Left ventricle myocardium inferior (tissue), 1 donor: ENCODE data around the gene RBM39. TPM values are rescaled to one million over a fixed set of nuclear protein-coding genes. Genes with fewer than 3 reads are reported as not detected.
"Not testable (repeated sequence)": the region's sequence is repeated elsewhere in the genome, so short reads cannot be mapped to it uniquely, and the experiment has no call there.

Source experiments
- DNase-seq: peaks from one replicate; pipeline ENCODE4 v3.0.0-alpha.2; 2020
- H3K27ac ChIP-seq: fragments of 200-600 bp; replicated peaks from 2 replicates; pipeline ENCODE4 v1.8.0; 2021
- H3K27me3 ChIP-seq: fragments of 200-600 bp; 2 replicates; pipeline ENCODE4 v1.8.0; 2021; ENCODE audit warnings: low read depth
- H3K36me3 ChIP-seq: fragments of 200-600 bp; 2 replicates; pipeline ENCODE4 v1.8.0; 2021
- H3K4me1 ChIP-seq: fragments of 200-600 bp; 2 replicates; pipeline ENCODE4 v1.8.0; 2021
- H3K4me3 ChIP-seq: fragments of 200-600 bp; 2 replicates; pipeline ENCODE4 v1.8.0; 2021; ENCODE audit warnings: mild to moderate bottlenecking, moderate library complexity
- H3K9me3 ChIP-seq: fragments of 200-600 bp; replicated peaks from 2 replicates; pipeline ENCODE4 v1.8.0; 2021
- CTCF ChIP-seq: fragments of 200-600 bp; IDR thresholded peaks from 2 replicates; pipeline ENCODE4 v1.8.0; 2021; ENCODE audit warnings: antibody characterized with exemption, mild to moderate bottlenecking, borderline replicate concordance
- intact Hi-C: fragments of 100-400 bp; cut with micrococcal nuclease; formaldehyde crosslinking; loops from one replicate; pipeline ENCODE4 v1.11.0; 2022
- total RNA-seq: library from RNA; stranded (reverse); fragmentation: NEBNext Ultra II Directional; extraction: Animal tissue kit (Norgen Biotek cat#: 25700); gene quantifications from one replicate; pipeline ENCODE4 v1.2.1, GENCODE V29; 2021
- donor health status: DM: no; HTN: yes; CAD: no; lungs with severe emphysema.

Gene RBM39
- total RNA-seq, 1 donor from 2014 or later: 128 TPM

- Histone ChIP-seq H3K4me3 (peak overlapping the region; percentile 74), H3K27me3 (no peaks in the 10 kb centered on the region), H3K4me1 (peaks cover 83% of the 10 kb centered on the region), H3K27ac (peak overlapping the region; percentile 96), H3K9me3 (no peaks in the 10 kb centered on the region), H3K36me3 (no peaks in the 10 kb centered on the region)
- intact Hi-C loops: no loop called here
- no peak for DNase-seq
- no peak for TF ChIP-seq CTCF
Observed at GRCh38 chr20:35771367-35771688, 29.3 kb upstream of the RBM39 start.

- Histone ChIP-seq H3K9me3 (no peaks in the 10 kb centered on the region), H3K36me3 (no peaks in the 10 kb centered on the region), H3K4me3 (no peak overlapping the region), H3K27ac (peak overlapping the region; percentile 96), H3K4me1 (peaks cover 65% of the 10 kb centered on the region), H3K27me3 (no peaks in the 10 kb centered on the region)
- peak; percentile 96 for DNase-seq
- TF ChIP-seq CTCF: no peak
- intact Hi-C loops: no loop called here
Observed at GRCh38 chr20:35768731-35769664, 26.9 kb upstream of the RBM39 start.

GRCh38 chr20:35767683-35768481 is 25.8 kb upstream of the RBM39 start:
- H3K4me1 ChIP-seq: peaks cover 54% of the 10 kb centered on the region
- H3K27ac ChIP-seq: peak overlapping the region; percentile 96
- no peak for TF ChIP-seq CTCF
- H3K36me3 ChIP-seq: no peaks in the 10 kb centered on the region
- no peaks in the 10 kb centered on the region for H3K9me3 ChIP-seq
- no peak overlapping the region for H3K4me3 ChIP-seq
- DNase-seq: peak; percentile 66
- intact Hi-C loops: no loop called here
- no peaks in the 10 kb centered on the region for H3K27me3 ChIP-seq

GRCh38 chr20:35766843-35767242 is 24.8 kb upstream of the RBM39 start:
- Histone ChIP-seq H3K9me3 (no peaks in the 10 kb centered on the region), H3K36me3 (no peaks in the 10 kb centered on the region), H3K4me3 (no peak overlapping the region), H3K27me3 (no peaks in the 10 kb centered on the region), H3K4me1 (peaks cover 46% of the 10 kb centered on the region), H3K27ac (peak overlapping the region; percentile 96)
- intact Hi-C loops: no loop called here
- no peak for DNase-seq
- no peak for TF ChIP-seq CTCF

GRCh38 chr20:35764936-35765335 is 22.9 kb upstream of the RBM39 start:
- H3K27me3 ChIP-seq, H3K4me3 ChIP-seq, intact Hi-C loops, DNase-seq, H3K36me3 ChIP-seq, H3K27ac ChIP-seq, H3K9me3 ChIP-seq: not testable (repeated sequence)
- peaks cover 30% of the 10 kb centered on the region for H3K4me1 ChIP-seq

- H3K27me3 ChIP-seq: no peaks in the 10 kb centered on the region
- no peak overlapping the region for H3K27ac ChIP-seq
- H3K36me3 ChIP-seq: no peaks in the 10 kb centered on the region
- peaks cover 5% of the 10 kb centered on the region for H3K4me1 ChIP-seq
- intact Hi-C loops: no loop called here
- DNase-seq: no peak
- no peak overlapping the region for H3K4me3 ChIP-seq
- no peaks in the 10 kb centered on the region for H3K9me3 ChIP-seq
- no peak for TF ChIP-seq CTCF
Observed at GRCh38 chr20:35762461-35762860, 20.4 kb upstream of the RBM39 start.

GRCh38 chr20:35761548-35761947 is 19.5 kb upstream of the RBM39 start:
- H3K27me3 ChIP-seq, H3K27ac ChIP-seq, H3K9me3 ChIP-seq, intact Hi-C loops, H3K4me3 ChIP-seq, DNase-seq, H3K4me1 ChIP-seq, H3K36me3 ChIP-seq: not testable (repeated sequence)
